Left ventricle myocardium inferior (tissue), 1 donor: ENCODE measurements around the gene DET1. TPM values are rescaled to one million over a fixed set of nuclear protein-coding genes. Genes with fewer than 3 reads are reported as not detected.
A peak's percentile ranks its signal among the peaks of the same experiment; 100 is the strongest.

ENCODE experiments used
- DNase-seq: peaks from one replicate; pipeline ENCODE4 v3.0.0-alpha.2; 2020
- H3K27ac ChIP-seq: fragments of 200-600 bp; replicated peaks from 2 replicates; pipeline ENCODE4 v1.8.0; 2021
- H3K27me3 ChIP-seq: fragments of 200-600 bp; 2 replicates; pipeline ENCODE4 v1.8.0; 2021; ENCODE audit warnings: low read depth
- H3K36me3 ChIP-seq: fragments of 200-600 bp; 2 replicates; pipeline ENCODE4 v1.8.0; 2021
- H3K4me1 ChIP-seq: fragments of 200-600 bp; 2 replicates; pipeline ENCODE4 v1.8.0; 2021
- H3K4me3 ChIP-seq: fragments of 200-600 bp; 2 replicates; pipeline ENCODE4 v1.8.0; 2021; ENCODE audit warnings: mild to moderate bottlenecking, moderate library complexity
- H3K9me3 ChIP-seq: fragments of 200-600 bp; replicated peaks from 2 replicates; pipeline ENCODE4 v1.8.0; 2021
- CTCF ChIP-seq: fragments of 200-600 bp; IDR thresholded peaks from 2 replicates; pipeline ENCODE4 v1.8.0; 2021; ENCODE audit warnings: antibody characterized with exemption, mild to moderate bottlenecking, borderline replicate concordance
- intact Hi-C: fragments of 100-400 bp; cut with micrococcal nuclease; formaldehyde crosslinking; loops from one replicate; pipeline ENCODE4 v1.11.0; 2022
- total RNA-seq: library from RNA; stranded (reverse); fragmentation: NEBNext Ultra II Directional; extraction: Animal tissue kit (Norgen Biotek cat#: 25700); gene quantifications from one replicate; pipeline ENCODE4 v1.2.1, GENCODE V29; 2021
- donor health status: DM: no; HTN: yes; CAD: no; lungs with severe emphysema.

DET1 gene
- total RNA-seq, 1 donor from 2014 or later = 5.5 TPM

GRCh38 chr15:88484682-88485331, 61.7 kb downstream of the DET1 start:
- intact Hi-C loops = no loop called here
- H3K27ac ChIP-seq = no peak overlapping the region
- H3K9me3 ChIP-seq = no peaks in the 10 kb centered on the region
- peaks cover 21% of the 10 kb centered on the region for H3K4me1 ChIP-seq
- no peak for TF ChIP-seq CTCF
- H3K27me3 ChIP-seq = no peaks in the 10 kb centered on the region
- H3K36me3 ChIP-seq = peaks cover 4% of the 10 kb centered on the region
- H3K4me3 ChIP-seq = no peak overlapping the region
- no peak for DNase-seq

- peaks cover 15% of the 10 kb centered on the region for H3K36me3 ChIP-seq
- no peak for TF ChIP-seq CTCF
- intact Hi-C loops = no loop called here
- H3K9me3 ChIP-seq = no peaks in the 10 kb centered on the region
- no peak overlapping the region for H3K4me3 ChIP-seq
- H3K4me1 ChIP-seq = peaks cover 27% of the 10 kb centered on the region
- no peaks in the 10 kb centered on the region for H3K27me3 ChIP-seq
- DNase-seq = no peak
- H3K27ac ChIP-seq = no peak overlapping the region
These were observed 64.2 kb downstream of the DET1 start for GRCh38 chr15:88482263-88482662.

- Histone ChIP-seq H3K4me1 (peaks cover 38% of the 10 kb centered on the region), H3K4me3 (no peak overlapping the region), H3K36me3 (peaks cover 25% of the 10 kb centered on the region), H3K27me3 (no peaks in the 10 kb centered on the region), H3K9me3 (no peaks in the 10 kb centered on the region), H3K27ac (no peak overlapping the region)
- TF ChIP-seq CTCF = no peak
- intact Hi-C loops = no loop called here
- DNase-seq = no peak
These were observed 65.5 kb downstream of the DET1 start for GRCh38 chr15:88480981-88481380.

- peak overlapping the region; percentile 13 for H3K27ac ChIP-seq
- no peak overlapping the region for H3K4me3 ChIP-seq
- no peaks in the 10 kb centered on the region for H3K9me3 ChIP-seq
- TF ChIP-seq CTCF = no peak
- H3K4me1 ChIP-seq = peaks cover 31% of the 10 kb centered on the region
- no peaks in the 10 kb centered on the region for H3K27me3 ChIP-seq
- H3K36me3 ChIP-seq = peaks cover 42% of the 10 kb centered on the region
- intact Hi-C loops = loop anchor here (5.0 kb wide), 1 partner anchor 133 kb away; no protein-coding TSS in a partner anchor
- DNase-seq = no peak
These were observed 67.3 kb downstream of the DET1 start for GRCh38 chr15:88479169-88479568.

- Histone ChIP-seq H3K36me3 (peaks cover 50% of the 10 kb centered on the region), H3K27ac (no peak overlapping the region), H3K4me3 (no peak overlapping the region), H3K4me1 (peaks cover 31% of the 10 kb centered on the region), H3K27me3 (no peaks in the 10 kb centered on the region), H3K9me3 (no peaks in the 10 kb centered on the region)
- TF ChIP-seq CTCF = no peak
- intact Hi-C loops = loop anchor here (5.0 kb wide), 1 partner anchor 134 kb away; no protein-coding TSS in a partner anchor
- DNase-seq = no peak
These were observed 68.6 kb downstream of the DET1 start for GRCh38 chr15:88477904-88478303.
